B cell (primary cell): ENCODE results near the gene SRR. TPM values are rescaled to one million over a fixed set of nuclear protein-coding genes. Genes with fewer than 3 reads are reported as not detected.

Source experiments
- ATAC-seq: fragments of 200-7000 bp; cut with Tn5 transposase; one replicate; pipeline ENCODE4 v1.10.0; 2021; ENCODE audit warnings: low read depth, mild to moderate bottlenecking, moderate number of reproducible peaks, moderate library complexity
- CTCF ChIA-PET: fragments of 350-600 bp; sonication (Branson Sonifier 250); formaldehyde crosslinking; loops from one replicate; lab custom pipeline; 2021; ENCODE audit warnings: antibody characterized with exemption, inconsistent platforms; lab: Charles Lee
- POLR2A ChIA-PET: fragments of 350-600 bp; sonication (Branson Sonifier 250); formaldehyde crosslinking; loops from one replicate; lab custom pipeline; 2021; ENCODE audit warnings: antibody characterized with exemption; lab: Charles Lee
- DNase-seq: peaks from one replicate; pipeline ENCODE4 v3.0.0; 2013
- H2AFZ ChIP-seq: 2 replicates; pipeline ENCODE4 v1.6.1; 2012; ENCODE audit warnings: mild to moderate bottlenecking, low read depth, low read length; ENCODE audit not compliant: insufficient read depth, poor library complexity, severe bottlenecking
- H3K27ac ChIP-seq, 2 donors: 1 replicate in 1 of 2; 2 replicates in 1 of 2; pipeline ENCODE4 v1.5.1; 2012 to 2013; ENCODE audit warnings: low read length in 2 of 2, mild to moderate bottlenecking in 2 of 2, moderate library complexity in 1 of 2
- H3K27me3 ChIP-seq, 4 experiments: fragments of 200-600 bp in 1 of 4; sonication (generic) in 1 of 4; replicated peaks in 1 of 4; 1 replicate in 2 of 4; 2 replicates in 2 of 4; pipeline versions ENCODE4 v1.6.1 to v1.7.0; 2013 to 2016; ENCODE audit warnings: low read length in 3 of 4, mild to moderate bottlenecking in 2 of 4, mixed read lengths in 1 of 4, moderate library complexity in 1 of 4; ENCODE audit not compliant: insufficient read depth in 4 of 4, control insufficient read depth in 3 of 4; ENCODE audit errors: control extremely low read depth in 1 of 4
- H3K36me3 ChIP-seq, 2 experiments: replicated peaks in 1 of 2; 1 replicate in 1 of 2; 2 replicates in 1 of 2; pipeline versions ENCODE4 v1.6.1 to v1.7.1; 2013; ENCODE audit warnings: low read length in 1 of 2; ENCODE audit not compliant: insufficient read depth in 2 of 2, control insufficient read depth in 1 of 2; ENCODE audit errors: control extremely low read depth in 1 of 2, extremely low read depth in 1 of 2
- H3K4me1 ChIP-seq, 2 donors: fragments of 200-600 bp in 1 of 2; sonication (generic) in 1 of 2; 1 replicate in 1 of 2; 2 replicates in 1 of 2; pipeline versions ENCODE4 v1.5.1 to v1.6.1; 2013 to 2017; ENCODE audit warnings: low read length in 2 of 2; ENCODE audit not compliant: control insufficient read depth in 2 of 2, insufficient read depth in 2 of 2
- H3K4me2 ChIP-seq: replicated peaks from 2 replicates; pipeline ENCODE3; 2012; ENCODE audit warnings: mild to moderate bottlenecking, low read depth, low read length; ENCODE audit not compliant: poor library complexity, severe bottlenecking
- H3K4me3 ChIP-seq, 5 experiments: fragments of 200-600 bp in 1 of 5; sonication (generic) in 1 of 5; 1 replicate in 3 of 5; 2 replicates in 2 of 5; pipeline versions ENCODE4 v1.5.1 to v1.7.0; 2011 to 2016; ENCODE audit warnings: low read length in 4 of 5, mild to moderate bottlenecking in 4 of 5, low read depth in 2 of 5, control low read depth in 1 of 5, moderate library complexity in 1 of 5; ENCODE audit not compliant: insufficient read depth in 1 of 5; ENCODE audit errors: control extremely low read depth in 1 of 5, extremely low read depth in 1 of 5
- H3K79me2 ChIP-seq: fragments of 200-600 bp; sonication (generic); one replicate; pipeline ENCODE4 v1.6.0; 2016; ENCODE audit warnings: low read length; ENCODE audit not compliant: control insufficient read depth, insufficient read depth
- H3K9ac ChIP-seq: fragments of 200-600 bp; sonication (generic); 2 replicates; pipeline ENCODE4 v1.6.1; 2017; ENCODE audit warnings: mild to moderate bottlenecking, low read length, moderate library complexity
- H3K9me3 ChIP-seq, 3 donors: one replicate each; pipeline versions ENCODE4 v1.6.1 to v1.7.1; 2013; ENCODE audit warnings: low read length in 2 of 3; ENCODE audit not compliant: control insufficient read depth in 2 of 3, insufficient read depth in 1 of 3; ENCODE audit errors: control extremely low read depth in 1 of 3
- H4K20me1 ChIP-seq: 2 replicates; pipeline ENCODE4 v1.6.0; 2012; ENCODE audit warnings: mild to moderate bottlenecking, low read length; ENCODE audit not compliant: insufficient read depth, control insufficient read depth, poor library complexity, severe bottlenecking
- H3K27ac Mint-ChIP-seq: one replicate; pipeline ENCODE4 v1.8.0; 2021; ENCODE audit warnings: mixed read lengths
- H3K27me3 Mint-ChIP-seq: one replicate; pipeline ENCODE4 v1.8.0; 2021; ENCODE audit warnings: mixed read lengths
- H3K4me1 Mint-ChIP-seq: one replicate; pipeline ENCODE4 v1.8.0; 2021; ENCODE audit warnings: mixed read lengths
- H3K4me3 Mint-ChIP-seq: one replicate; pipeline ENCODE4 v1.8.0; 2021; ENCODE audit warnings: mixed read lengths
- H3K9me3 Mint-ChIP-seq: one replicate; pipeline ENCODE4 v1.8.0; 2022; ENCODE audit warnings: mixed read lengths; ENCODE audit not compliant: insufficient read depth
- CTCF ChIP-seq: fragments of 200-600 bp; IDR thresholded peaks from one replicate; pipeline ENCODE4 v1.8.0; 2022; ENCODE audit warnings: antibody characterized with exemption, mild to moderate bottlenecking
- EZH2 ChIP-seq: IDR thresholded peaks from 2 replicates; pipeline ENCODE4 v1.6.1; 2012; ENCODE audit warnings: borderline replicate concordance, low read depth, mild to moderate bottlenecking, moderate library complexity, low read length; ENCODE audit not compliant: insufficient read depth, poor library complexity, severe bottlenecking
- WGBS: methylation state at CpG from one replicate; pipeline ENCODE4 v1.1.5; 2013; ENCODE audit warnings: missing lambda C conversion rate; ENCODE audit not compliant: insufficient coverage; 5-methylcytosine and 5-hydroxymethylcytosine counted together
- intact Hi-C: fragments of 100-400 bp; cut with micrococcal nuclease; formaldehyde crosslinking; loops from one replicate; pipeline ENCODE4 v1.10.0; 2022
- polyA plus RNA-seq: library from polyadenylated mRNA; depleted of rRNA; stranded (reverse); fragments of >200 nt; gene quantifications from 2 replicates; pipeline ENCODE4 v1.2.3, GENCODE V29; 2012
- total RNA-seq, 2 donors: library from RNA; stranded (reverse); fragments of 120-200 nt in 1 of 2; gene quantifications; 1 replicate in 1 of 2; 2 replicates in 1 of 2; pipeline versions ENCODE4 v1.2.3 to v1.2.4, GENCODE V29; 2013 to 2022

SRR gene
- total and polyA plus RNA-seq, 2 donors (not counting 1 experiment from before 2014, with no cell fraction given), result 2.6 to 5.1 TPM

- TF ChIP-seq EZH2 (no peak), CTCF (no peak)
- Mint-ChIP-seq H3K27ac (no peak overlapping the region), H3K27me3 (no peaks in the 10 kb centered on the region), H3K9me3 (no peaks in the 10 kb centered on the region), H3K4me1 (no peaks in the 10 kb centered on the region), H3K4me3 (no peak overlapping the region)
- H3K9ac ChIP-seq, result no peak overlapping the region
- H3K36me3 ChIP-seq, result peaks cover 18 to 33% of the 10 kb centered on the region in 2 experiments
- no peaks in the 10 kb centered on the region for H4K20me1 ChIP-seq
- ATAC-seq (no peak), DNase-seq (no peak)
- H3K4me2 ChIP-seq, result no peak overlapping the region
- CTCF ChIA-PET, result no interaction called here
- H3K27me3 ChIP-seq, result no peaks in the 10 kb centered on the region
- H2AFZ ChIP-seq, result no peak overlapping the region
- WGBS, result 100% methylated on average over 1 of the region's 9 CpGs
- H3K9me3 ChIP-seq, result no peaks in the 10 kb centered on the region
- H3K79me2 ChIP-seq, result peaks cover 7% of the 10 kb centered on the region
- H3K27ac ChIP-seq, result no peak overlapping the region
- no peaks in the 10 kb centered on the region for H3K4me1 ChIP-seq
- H3K4me3 ChIP-seq, result no peak overlapping the region
- POLR2A ChIA-PET, result no interaction called here
- intact Hi-C loops, result no loop called here
These were observed 26.1 kb upstream of the SRR start for GRCh38 chr17:2277429-2278170.

- intact Hi-C loops, result loop anchor here (10.0 kb wide), 1 partner anchor 395 kb away; no protein-coding TSS in a partner anchor
- ChIA-PET POLR2A (no interaction called here), CTCF (interaction anchor here (0.6 to 4.3 kb wide), 5 partner anchors 20 to 398 kb away, joined by 3 to 35 read pairs (median 4); partner anchors contain the start of gene HIC1)
- H3K9me3 Mint-ChIP-seq, result no peaks in the 10 kb centered on the region
- H3K36me3 ChIP-seq, result peaks cover 25 to 44% of the 10 kb centered on the region in 2 experiments
- DNase-seq (no peak), ATAC-seq (no peak)
- H3K27me3 ChIP-seq, result no peaks in the 10 kb centered on the region
- TF ChIP-seq CTCF, result no peak
- no peak for TF ChIP-seq EZH2
- no peaks in the 10 kb centered on the region for H3K9me3 ChIP-seq
- no peaks in the 10 kb centered on the region for H3K4me1 Mint-ChIP-seq
- H2AFZ ChIP-seq, result no peak overlapping the region
- H3K4me3 ChIP-seq, result no peak overlapping the region
- H3K4me2 ChIP-seq, result no peak overlapping the region
- H3K4me3 Mint-ChIP-seq, result no peak overlapping the region
- H3K4me1 ChIP-seq, result no peaks in the 10 kb centered on the region
- H3K79me2 ChIP-seq, result peaks cover 7% of the 10 kb centered on the region
- no peaks in the 10 kb centered on the region for H4K20me1 ChIP-seq
- 96% methylated on average over 7 of the region's 9 CpGs for WGBS
- no peaks in the 10 kb centered on the region for H3K27me3 Mint-ChIP-seq
- no peak overlapping the region for H3K9ac ChIP-seq
- no peak overlapping the region for H3K27ac ChIP-seq
- H3K27ac Mint-ChIP-seq, result no peak overlapping the region
These were observed 24.0 kb upstream of the SRR start for GRCh38 chr17:2279707-2280106.
